Stomach (tissue), 4 donors: ENCODE measurements around the gene ZSWIM3.

Experiments used
- CTCF ChIP-seq, 7 experiments: fragments of 450-650 bp in 4 of 7; fragments of 200-600 bp in 3 of 7; sonication (generic) in 3 of 7; IDR thresholded peaks; one replicate each; pipeline ENCODE4 v1.5.1; 2016 to 2019; ENCODE audit warnings: antibody characterized with exemption in 7 of 7, control low read depth in 2 of 7, mild to moderate bottlenecking in 1 of 7
- EP300 ChIP-seq: sonication (generic); formaldehyde crosslinking; IDR thresholded peaks from one replicate; pipeline ENCODE4 v1.6.1; 2017; ENCODE audit warnings: antibody characterized with exemption
- POLR2A ChIP-seq, 4 donors: fragments of 450-650 bp; IDR thresholded peaks; one replicate each; pipeline ENCODE4 v1.6.1; 2016; ENCODE audit warnings: antibody characterized with exemption in 4 of 4, control low read depth in 2 of 4, mild to moderate bottlenecking in 1 of 4, moderate library complexity in 1 of 4

DNA sequence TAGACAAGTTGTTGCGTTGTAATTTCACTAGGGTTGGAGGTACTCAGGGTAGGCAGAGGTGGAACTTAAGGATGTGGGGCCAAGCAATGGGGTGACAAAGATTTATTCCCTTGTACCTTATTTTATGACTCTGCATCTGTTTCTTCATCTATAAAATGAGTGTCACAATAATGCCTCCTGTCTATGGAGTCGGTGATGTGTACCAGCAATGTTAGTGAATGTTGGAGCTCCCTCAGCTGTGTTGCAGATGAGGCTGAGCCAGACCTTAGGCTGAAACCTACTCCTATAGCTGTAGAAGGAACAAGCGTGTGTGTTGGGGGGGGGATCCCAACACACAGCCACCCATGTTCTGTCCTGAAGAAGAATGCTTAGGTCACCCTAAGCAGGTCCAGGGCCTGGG lies 40.5 kb upstream of the ZSWIM3 start:
- no peak for TF ChIP-seq CTCF (IDR thresholded peaks at IDR 0.05)
- TF ChIP-seq POLR2A (IDR thresholded peaks at IDR 0.05), result no peak
- TF ChIP-seq EP300, result no peak
